Measurements from ENCODE around the gene NDUFV3. TPM values are rescaled to one million over a fixed set of nuclear protein-coding genes. Genes with fewer than 3 reads are reported as not detected.
"Not testable (repeated sequence)": the region's sequence is repeated elsewhere in the genome, so short reads cannot be mapped to it uniquely, and the experiment has no call there.

Gene NDUFV3
- total and polyA plus RNA-seq, 2 of the 8 experiments (the other 6 are each of a cell fraction or from before 2014, with no cell fraction given), result 17.0 to 44.4 TPM

DNA sequence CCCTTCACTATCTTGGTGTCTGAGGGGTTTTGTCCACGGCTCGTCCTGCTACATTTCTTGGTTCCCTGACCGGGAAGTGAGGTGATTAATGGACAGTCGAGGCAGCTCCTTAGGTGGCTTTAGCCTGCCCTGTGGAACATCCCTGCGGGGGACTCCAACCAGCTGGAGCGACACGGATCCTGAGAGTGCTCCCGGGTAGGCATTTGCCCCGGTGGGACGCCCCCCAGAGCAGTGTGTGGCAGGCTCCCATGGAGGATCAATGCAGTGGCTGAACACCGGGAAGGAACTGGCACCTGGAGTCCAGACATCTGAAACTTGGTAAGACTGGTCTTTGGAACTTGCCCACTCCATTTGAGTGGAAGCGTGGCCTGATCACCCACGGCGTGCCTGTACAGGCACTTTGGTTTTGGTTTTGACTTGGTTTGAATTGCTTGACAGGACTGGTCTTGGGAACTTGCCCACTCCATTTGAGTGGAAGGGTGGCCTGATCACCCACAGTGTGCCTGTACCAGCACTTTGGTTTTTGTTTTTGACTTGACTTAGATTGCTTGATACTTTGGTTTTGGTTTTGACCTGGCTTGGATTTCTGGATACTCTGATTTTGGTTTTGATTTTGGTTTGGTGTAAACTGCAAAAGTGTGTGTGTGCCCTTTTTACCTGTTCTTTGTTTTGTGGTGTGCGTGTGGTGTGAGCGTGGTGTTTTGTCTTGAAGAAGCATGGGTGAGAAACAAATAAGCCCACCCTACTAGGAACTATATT, 39.4 kb downstream of the NDUFV3 start:
- H3K27ac ChIP-seq (ENCODE audit: low read depth, low read length); H4K20me1 ChIP-seq (replicated peaks in 1 of 2; ENCODE audit: control insufficient read depth in 1 of 2, insufficient read depth in 2 of 2, low read length in 2 of 2); H3K23ac ChIP-seq (ENCODE audit: insufficient read length); H3K56ac ChIP-seq (replicated peaks; ENCODE audit: insufficient read length, low read depth, low read length); H3K9me3 ChIP-seq (ENCODE audit: insufficient read depth in 2 of 2, low read depth in 1 of 2, low read length in 1 of 2); H2BK15ac ChIP-seq (ENCODE audit: low read length); H3K27me3 ChIP-seq (replicated peaks in 1 of 4; ENCODE audit: control insufficient read depth in 3 of 4, extremely low read depth in 1 of 4, insufficient read depth in 3 of 4, low read length in 3 of 4); H3K9ac ChIP-seq (replicated peaks in 1 of 4; ENCODE audit: extremely low read depth in 1 of 4, low read depth in 3 of 4, low read length in 3 of 4); H4K5ac ChIP-seq (ENCODE audit: insufficient read length, low read depth, low read length); H3K79me2 ChIP-seq (ENCODE audit: control insufficient read depth in 1 of 2, insufficient read depth in 2 of 2, low read length in 2 of 2); FAIRE-seq; H2AFZ ChIP-seq (ENCODE audit: low read length); H4K91ac ChIP-seq (replicated peaks; ENCODE audit: insufficient read length, low read length); H2BK5ac ChIP-seq (ENCODE audit: low read depth, low read length); DNase-seq (ENCODE audit: low read depth in 1 of 2, low spot score in 2 of 2); H4K8ac ChIP-seq (ENCODE audit: extremely low read depth, insufficient read depth, low read length); H3K36me3 ChIP-seq (ENCODE audit: control insufficient read depth in 2 of 4, insufficient read depth in 4 of 4, low read length in 3 of 4); H3K14ac ChIP-seq (ENCODE audit: insufficient read length); H3K4me3 ChIP-seq (ENCODE audit: extremely low read depth in 1 of 4, insufficient read depth in 2 of 4, low read depth in 3 of 4, low read length in 4 of 4); CTCF ChIA-PET (ENCODE audit: partially characterized antibody); H3K4ac ChIP-seq (replicated peaks; ENCODE audit: insufficient read length, low read depth, low read length); H2BK120ac ChIP-seq (replicated peaks; ENCODE audit: low read depth, low read length); H3K4me2 ChIP-seq (ENCODE audit: insufficient read depth in 1 of 2, low read depth in 2 of 2, low read length in 2 of 2); H3K79me1 ChIP-seq (ENCODE audit: low read depth, low read length); H3K23me2 ChIP-seq (ENCODE audit: low read depth, low read length); H3K18ac ChIP-seq (ENCODE audit: extremely low read depth, low read length): not testable (repeated sequence)
- WGBS, 2 experiments (ENCODE audit: extremely low coverage in 1 of 2, insufficient coverage in 1 of 2, insufficient read length in 1 of 2, insufficient replicate concordance in 2 of 2, low coverage in 1 of 2, low lambda C conversion rate in 2 of 2, missing lambda C conversion rate in 1 of 2), result 92% methylated on average over 16 of the region's 16 CpGs; no CpG with 5 or more reads in 1 of the 2 experiments
- Histone ChIP-seq H2BK20ac (ENCODE audit: low read length) (peak overlapping the region; percentile 75; the same call in 1 of the 2 replicates), H2BK12ac (ENCODE audit: low read depth, low read length) (peak overlapping the region; percentile 87; the same call in 1 of the 2 replicates), H2AK5ac (ENCODE audit: low read depth, low read length) (0 out of 2 replicates have a peak overlapping the region, but pooled peaks have one; percentile 5), H3K4me1 (replicated peaks in 1 of 4; ENCODE audit: control insufficient read depth in 3 of 4, insufficient read depth in 4 of 4, low read length in 3 of 4) (peaks cover 0 to 13% (median 8%) of the 10 kb centered on the region in 4 experiments; a peak in 6 of 7 replicates)
- POLR2A ChIA-PET (ENCODE audit: partially characterized antibody), result interaction anchor here (1.3 to 2.2 kb wide), 3 partner anchors 7 to 39 kb away, joined by 3 to 5 read pairs (median 3); no protein-coding TSS in a partner anchor

Measured in H1 (cell line).